ENCODE data around the gene FAM135A. TPM values are rescaled to one million over a fixed set of nuclear protein-coding genes. Genes with fewer than 3 reads are reported as not detected.

Gene FAM135A
- total and polyA plus RNA-seq, 2 of the 8 experiments (the other 6 are each of a cell fraction or from before 2014, with no cell fraction given): 17.4 to 35.7 TPM

DNA sequence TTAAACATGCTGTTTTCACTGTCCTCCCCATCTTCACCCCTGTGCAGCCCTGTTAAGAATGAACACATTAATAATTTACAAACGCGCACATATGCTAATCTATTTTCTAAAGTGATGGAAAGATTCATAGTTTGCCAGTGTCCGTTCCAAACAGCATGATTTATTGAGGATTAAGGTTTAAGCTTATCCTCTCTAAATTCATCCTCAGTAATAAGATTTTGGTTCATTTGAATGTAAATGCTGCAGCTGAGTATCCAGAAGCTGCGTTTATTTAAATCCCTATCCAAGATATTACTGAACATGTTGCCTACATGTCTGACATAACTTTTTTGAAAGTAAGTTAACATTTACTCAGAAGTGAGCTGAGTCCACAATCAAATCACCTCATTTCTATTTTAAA is 42.8 kb upstream of the FAM135A start:
- H3K27me3 ChIP-seq (replicated peaks in 1 of 4; ENCODE audit: control insufficient read depth in 3 of 4, extremely low read depth in 1 of 4, insufficient read depth in 3 of 4, low read length in 3 of 4): no peaks in the 10 kb centered on the region
- H3K36me3 ChIP-seq (ENCODE audit: control insufficient read depth in 2 of 4, insufficient read depth in 4 of 4, low read length in 3 of 4): no peaks in the 10 kb centered on the region
- H2BK5ac ChIP-seq (ENCODE audit: low read depth, low read length): no peak overlapping the region
- H2BK120ac ChIP-seq (replicated peaks; ENCODE audit: low read depth, low read length): no peak overlapping the region
- no peak overlapping the region for H3K56ac ChIP-seq (replicated peaks; ENCODE audit: insufficient read length, low read depth, low read length)
- FAIRE-seq (no peak), DNase-seq (ENCODE audit: low read depth in 1 of 2, low spot score in 2 of 2) (no peak)
- CTCF ChIA-PET (ENCODE audit: partially characterized antibody): interaction anchor here (0.7 to 10.5 kb wide), 15 partner anchors 10 to 585 kb away, joined by 3 to 228 read pairs (median 6); partner anchors contain the start of gene COL9A1
- H3K9ac ChIP-seq (replicated peaks in 1 of 4; ENCODE audit: extremely low read depth in 1 of 4, low read depth in 3 of 4, low read length in 3 of 4): no peak overlapping the region
- H3K4me3 ChIP-seq (ENCODE audit: extremely low read depth in 1 of 4, insufficient read depth in 2 of 4, low read depth in 3 of 4, low read length in 4 of 4): no peak overlapping the region
- no peak overlapping the region for H3K14ac ChIP-seq (ENCODE audit: insufficient read length)
- H2BK20ac ChIP-seq (ENCODE audit: low read length): no peak overlapping the region
- no peaks in the 10 kb centered on the region for H3K4me1 ChIP-seq (replicated peaks in 1 of 4; ENCODE audit: control insufficient read depth in 3 of 4, insufficient read depth in 4 of 4, low read length in 3 of 4)
- TF ChIP-seq CTBP2 (IDR thresholded peaks at IDR 0.05; ENCODE audit: borderline replicate concordance, insufficient read depth, insufficient read length, low read length) (no peak), E2F6 (IDR thresholded peaks at IDR 0.05) (no peak), CHD1 (IDR thresholded peaks at IDR 0.05; ENCODE audit: low read depth, low read length) (no peak), RNF2 (IDR thresholded peaks at IDR 0.05; ENCODE audit: borderline replicate concordance, low read depth, low read length, missing control alignments, poor library complexity, severe bottlenecking) (no peak), YY1 (IDR thresholded peaks at IDR 0.05; ENCODE audit: low read depth, low read length) (no peak), ASH2L (IDR thresholded peaks at IDR 0.05; ENCODE audit: low read length) (no peak)
- H2BK15ac ChIP-seq (ENCODE audit: low read length): no peak overlapping the region
- H2AK5ac ChIP-seq (ENCODE audit: low read depth, low read length): no peak overlapping the region
- WGBS, 2 experiments (ENCODE audit: extremely low coverage in 1 of 2, insufficient coverage in 1 of 2, insufficient read length in 1 of 2, insufficient replicate concordance in 2 of 2, low coverage in 1 of 2, low lambda C conversion rate in 2 of 2, missing lambda C conversion rate in 1 of 2): 94% methylated on average over 4 of the region's 4 CpGs; no CpG with 5 or more reads in 1 of the 2 experiments
- H3K23ac ChIP-seq (ENCODE audit: insufficient read length): no peak overlapping the region
- no peak overlapping the region for H3K4ac ChIP-seq (replicated peaks; ENCODE audit: insufficient read length, low read depth, low read length)
- H4K20me1 ChIP-seq (replicated peaks in 1 of 2; ENCODE audit: control insufficient read depth in 1 of 2, insufficient read depth in 2 of 2, low read length in 2 of 2): no peaks in the 10 kb centered on the region
- H3K79me1 ChIP-seq (ENCODE audit: low read depth, low read length): no peaks in the 10 kb centered on the region
- no peak overlapping the region for H2AFZ ChIP-seq (ENCODE audit: low read length)
- no peak overlapping the region for H2BK12ac ChIP-seq (ENCODE audit: low read depth, low read length)
- H3K27ac ChIP-seq (ENCODE audit: low read depth, low read length): no peak overlapping the region
- H4K5ac ChIP-seq (ENCODE audit: insufficient read length, low read depth, low read length): no peak overlapping the region
- no peak overlapping the region for H3K18ac ChIP-seq (ENCODE audit: extremely low read depth, low read length)
- H3K79me2 ChIP-seq (ENCODE audit: control insufficient read depth in 1 of 2, insufficient read depth in 2 of 2, low read length in 2 of 2): no peaks in the 10 kb centered on the region
- H4K91ac ChIP-seq (replicated peaks; ENCODE audit: insufficient read length, low read length): no peak overlapping the region
- H3K9me3 ChIP-seq (ENCODE audit: insufficient read depth in 2 of 2, low read depth in 1 of 2, low read length in 1 of 2): no peaks in the 10 kb centered on the region
- POLR2A ChIA-PET (ENCODE audit: partially characterized antibody): interaction anchor here (1.4 kb wide), 1 partner anchor 9 kb away, joined by 4 read pairs; no protein-coding TSS in a partner anchor
- no peak overlapping the region for H3K4me2 ChIP-seq (ENCODE audit: insufficient read depth in 1 of 2, low read depth in 2 of 2, low read length in 2 of 2)
- H4K8ac ChIP-seq (ENCODE audit: extremely low read depth, insufficient read depth, low read length): no peak overlapping the region
- H3K23me2 ChIP-seq (ENCODE audit: low read depth, low read length): no peaks in the 10 kb centered on the region

Measured in H1 (cell line).